Sigmoid colon (tissue), 7 donors: ENCODE results near the gene VPS51. TPM values are rescaled to one million over a fixed set of nuclear protein-coding genes. Genes with fewer than 3 reads are reported as not detected.

Experiments
- DNase-seq: peaks from one replicate; pipeline ENCODE4 v3.0.0-alpha.2; 2019
- H3K27ac ChIP-seq, 4 donors: fragments of 200-600 bp; sonication (generic); one replicate each; pipeline ENCODE4 v1.5.1; 2016 to 2019; ENCODE audit warnings: mild to moderate bottlenecking in 1 of 4
- H3K27me3 ChIP-seq, 3 donors: fragments of 200-600 bp; sonication (generic); one replicate each; pipeline ENCODE4 v1.5.1; 2019; ENCODE audit warnings: mild to moderate bottlenecking in 1 of 3
- H3K36me3 ChIP-seq, 4 donors: fragments of 200-600 bp; sonication (generic); one replicate each; pipeline ENCODE4 v1.5.1; 2016 to 2019
- H3K4me1 ChIP-seq, 4 donors: fragments of 200-600 bp; sonication (generic); one replicate each; pipeline ENCODE4 v1.5.1; 2017 to 2019
- H3K4me3 ChIP-seq, 4 donors: fragments of 200-600 bp; sonication (generic); one replicate each; pipeline ENCODE4 v1.5.1; 2017 to 2019; ENCODE audit warnings: mild to moderate bottlenecking in 2 of 4, moderate library complexity in 1 of 4
- H3K9me3 ChIP-seq, 4 donors: fragments of 200-600 bp in 3 of 4; sonication (generic) in 3 of 4; one replicate each; pipeline versions ENCODE4 v1.5.1 to v1.6.1; 2013 to 2019
- CTCF ChIP-seq, 4 experiments: fragments of 450-650 bp in 3 of 4; fragments of 200-600 bp in 1 of 4; IDR thresholded peaks; one replicate each; pipeline ENCODE4 v1.5.1; 2016 to 2019; ENCODE audit warnings: antibody characterized with exemption in 4 of 4, mild to moderate bottlenecking in 3 of 4, moderate library complexity in 2 of 4
- EP300 ChIP-seq, 4 donors: sonication (generic); formaldehyde crosslinking; IDR thresholded peaks; one replicate each; pipeline ENCODE4 v1.6.1; 2017; ENCODE audit warnings: antibody characterized with exemption in 4 of 4
- POLR2A ChIP-seq, 2 donors: fragments of 450-650 bp; IDR thresholded peaks; one replicate each; pipeline ENCODE4 v1.6.1; 2016; ENCODE audit warnings: antibody characterized with exemption in 2 of 2, mild to moderate bottlenecking in 2 of 2, moderate library complexity in 2 of 2
- POLR2AphosphoS5 ChIP-seq, 4 donors: sonication (generic); formaldehyde crosslinking; IDR thresholded peaks; one replicate each; pipeline ENCODE4 v1.6.1; 2017; ENCODE audit warnings: antibody characterized with exemption in 4 of 4
- WGBS, 2 donors: extraction: QIAGEN DNeasy Blood & Tissue Kit; methylation state at CpG; one replicate each; pipeline ENCODE4 v1.1.7; 2013; 5-methylcytosine and 5-hydroxymethylcytosine counted together
- intact Hi-C: fragments of 100-400 bp; cut with DNase I; formaldehyde crosslinking; loops from one replicate; pipeline ENCODE4 v1.15.1; 2023
- polyA plus RNA-seq, 3 donors: library from polyadenylated mRNA; stranded (reverse); fragments of 200-250 nt; gene quantifications; one replicate each; pipeline ENCODE4 v1.2.3, GENCODE V29; 2013
- total RNA-seq, 4 donors: library from RNA; depleted of rRNA; stranded (reverse); fragments of >200 nt; gene quantifications; one replicate each; pipeline ENCODE4 v1.1.0, GENCODE V29; 2016
- donor health status: healthy with polysubstance abuse.
- donor health status: Bipolar disorder and iron deficiency.
- donor health status: healthy.

The VPS51 gene
- total and polyA plus RNA-seq, 7 donors, result 86.2 to 752 (median 211) TPM

GRCh38 chr11:65113839-65114238 is 17.8 kb downstream of the VPS51 start:
- TF ChIP-seq POLR2A (IDR thresholded peaks at IDR 0.05) (no peak), CTCF (IDR thresholded peaks at IDR 0.05) (no peak), POLR2AphosphoS5 (IDR thresholded peaks at IDR 0.05) (no peak), EP300 (IDR thresholded peaks at IDR 0.05) (no peak)
- H3K4me1 ChIP-seq, result peaks cover 0 to 60% (median 53%) of the 10 kb centered on the region in 4 donors
- no peak overlapping the region for H3K4me3 ChIP-seq
- no peaks in the 10 kb centered on the region for H3K9me3 ChIP-seq
- intact Hi-C loops, result loop anchor here (10.0 kb wide), 2 partner anchors 269 to 501 kb away; partner anchors contain the start of genes CDC42BPG, MAP3K11 and PCNX3
- H3K27me3 ChIP-seq, result no peaks in the 10 kb centered on the region
- H3K27ac ChIP-seq, result no peak overlapping the region
- DNase-seq, result peak; percentile 44
- WGBS, 2 donors, result 52 to 73% methylated on average over 6 of the region's 6 CpGs
- peaks cover 0 to 23% (median 5%) of the 10 kb centered on the region in 4 donors for H3K36me3 ChIP-seq

GRCh38 chr11:65114538-65115171 is 18.6 kb downstream of the VPS51 start:
- Histone ChIP-seq H3K4me1 (peaks cover 0 to 60% (median 54%) of the 10 kb centered on the region in 4 donors), H3K27ac (no peak overlapping the region), H3K4me3 (no peak overlapping the region), H3K27me3 (no peaks in the 10 kb centered on the region), H3K9me3 (no peaks in the 10 kb centered on the region), H3K36me3 (peaks cover under 1 to 23% (median 5%) of the 10 kb centered on the region in 4 donors)
- WGBS, 2 donors, result 91 to 92% methylated on average over 11 of the region's 11 CpGs
- TF ChIP-seq POLR2A (IDR thresholded peaks at IDR 0.05) (no peak), POLR2AphosphoS5 (IDR thresholded peaks at IDR 0.05) (peak in 1 of 4 donors; percentile 7), EP300 (IDR thresholded peaks at IDR 0.05) (no peak), CTCF (IDR thresholded peaks at IDR 0.05) (no peak)
- peak; percentile 62 for DNase-seq
- intact Hi-C loops, result loop anchor here (10.0 kb wide), 2 partner anchors 270 to 500 kb away; partner anchors contain the start of genes CDC42BPG, MAP3K11 and PCNX3

DNA sequence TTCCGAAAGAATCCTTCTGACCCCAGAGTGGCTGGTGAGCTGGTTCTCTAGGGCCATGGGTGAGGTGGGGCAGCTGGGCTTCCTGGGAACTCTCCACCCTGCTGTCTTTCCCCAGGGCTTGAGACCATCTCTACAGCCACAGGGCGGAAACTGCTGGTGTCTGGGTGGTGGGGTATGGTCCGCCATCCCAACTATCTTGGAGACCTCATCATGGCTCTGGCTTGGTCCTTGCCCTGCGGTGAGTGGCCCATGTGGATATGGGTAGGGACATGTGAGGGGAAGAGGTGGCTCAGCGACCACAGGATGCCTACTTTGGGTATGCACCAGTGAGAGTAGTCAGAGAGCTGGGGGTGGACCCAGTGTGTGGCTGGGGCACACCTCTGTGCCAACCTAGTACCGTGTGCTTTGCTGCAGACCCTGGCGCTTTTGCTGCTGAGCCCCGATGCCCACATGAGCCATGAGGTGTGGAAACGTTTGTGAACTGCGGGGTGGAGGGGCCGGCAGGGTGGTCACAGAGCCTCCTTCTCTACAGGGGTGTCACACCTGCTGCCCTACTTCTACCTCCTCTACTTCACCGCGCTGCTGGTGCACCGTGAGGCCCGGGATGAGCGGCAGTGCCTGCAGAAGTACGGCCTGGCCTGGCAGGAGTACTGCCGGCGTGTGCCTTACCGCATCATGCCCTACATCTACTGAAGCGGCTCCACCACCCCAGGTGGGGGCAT is 19.5 kb downstream of the VPS51 start:
- Histone ChIP-seq H3K4me1 (peaks cover 0 to 63% (median 52%) of the 10 kb centered on the region in 4 donors), H3K27me3 (no peaks in the 10 kb centered on the region), H3K36me3 (peaks cover 9 to 29% (median 12%) of the 10 kb centered on the region in 4 donors), H3K4me3 (no peak overlapping the region), H3K9me3 (no peaks in the 10 kb centered on the region), H3K27ac (no peak overlapping the region)
- no peak for TF ChIP-seq EP300 (IDR thresholded peaks at IDR 0.05)
- TF ChIP-seq CTCF (IDR thresholded peaks at IDR 0.05), result no peak
- TF ChIP-seq POLR2A (IDR thresholded peaks at IDR 0.05), result no peak
- TF ChIP-seq POLR2AphosphoS5 (IDR thresholded peaks at IDR 0.05), result no peak
- no peak for DNase-seq
- intact Hi-C loops, result loop anchor here (2.0 to 10.0 kb wide), 3 partner anchors 101 to 499 kb away; partner anchors contain the start of genes ARL2, CDC42BPG, MAP3K11 and PCNX3
- 93 to 96% methylated on average over 21 of the region's 21 CpGs for WGBS, 2 donors

DNA sequence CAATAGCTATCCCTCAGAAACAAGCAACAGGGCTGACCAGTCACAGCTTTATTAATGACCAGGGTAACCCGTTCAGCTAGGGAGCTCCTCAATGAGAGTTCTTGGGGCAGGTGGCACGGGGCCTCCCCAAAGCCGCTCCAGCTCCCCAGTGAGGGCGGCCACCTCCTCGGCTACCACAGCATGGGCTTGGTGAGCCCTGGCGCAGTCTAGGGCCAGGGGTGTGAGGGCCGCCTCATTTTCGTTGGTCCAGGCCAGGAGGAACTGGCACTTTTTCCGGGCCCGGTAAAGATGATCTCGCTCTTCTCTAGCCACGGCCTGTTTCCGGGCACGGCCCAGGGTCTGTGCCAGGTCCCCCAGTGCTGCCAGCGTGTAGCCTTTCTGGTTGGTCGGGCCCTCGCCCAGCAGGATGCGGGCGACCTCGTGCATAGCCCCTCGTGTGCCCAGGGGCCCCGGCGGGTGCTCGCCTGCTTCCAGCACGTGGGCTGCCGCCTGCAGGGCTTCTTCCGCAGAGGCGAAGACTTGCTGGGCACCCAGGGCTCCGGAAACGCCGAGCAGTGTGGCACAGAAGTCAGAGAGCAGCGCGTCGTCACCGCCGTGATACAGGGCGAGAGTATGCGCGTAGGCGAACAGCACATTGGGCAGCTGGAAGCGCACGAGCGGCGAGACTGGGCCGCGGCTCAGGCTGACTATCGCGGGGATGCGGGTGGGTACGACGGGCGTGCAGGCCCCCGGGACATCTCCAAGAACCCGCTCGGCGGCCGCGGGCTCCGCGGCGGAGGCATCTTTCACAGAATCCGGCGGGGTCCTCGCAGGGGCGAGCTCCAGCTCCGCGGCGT is 20.6 kb downstream of the VPS51 start:
- no peak for TF ChIP-seq CTCF (IDR thresholded peaks at IDR 0.05)
- no peak for TF ChIP-seq POLR2A (IDR thresholded peaks at IDR 0.05)
- peak overlapping the region; percentile 87 to 97 (median 90) for H3K27ac ChIP-seq
- peaks cover 0 to 63% (median 52%) of the 10 kb centered on the region in 4 donors for H3K4me1 ChIP-seq
- H3K36me3 ChIP-seq, result peaks cover 9 to 37% (median 18%) of the 10 kb centered on the region in 4 donors
- no peaks in the 10 kb centered on the region for H3K9me3 ChIP-seq
- peak overlapping the region; percentile 68 to 98 (median 89) for H3K4me3 ChIP-seq
- 12 to 21% methylated on average over 68 of the region's 68 CpGs for WGBS, 2 donors
- H3K27me3 ChIP-seq, result no peaks in the 10 kb centered on the region
- DNase-seq, result peak; percentile 70
- intact Hi-C loops, result loop anchor here (1.0 to 10.0 kb wide), 5 partner anchors 32 to 498 kb away; partner anchors contain the start of genes ARL2, CDC42BPG, CDCA5 and MAP3K11
